ENCODE data around the gene CCDC126.

The CCDC126 gene

GRCh38 chr7:23633417-23633816 lies 36.2 kb downstream of the CCDC126 start:
- H3K23ac ChIP-seq (ENCODE audit: low read length), result no peak overlapping the region
- no peak overlapping the region for H3K9ac ChIP-seq (ENCODE audit: low read length)
- no peak overlapping the region for H3K56ac ChIP-seq (ENCODE audit: low read length)
- no peak overlapping the region for H4K5ac ChIP-seq (ENCODE audit: low read length)
- no peak overlapping the region for H3K27ac ChIP-seq (ENCODE audit: low read depth, low read length)
- H3K4me1 ChIP-seq (ENCODE audit: control insufficient read depth, low read depth, low read length), result no peaks in the 10 kb centered on the region
- no peaks in the 10 kb centered on the region for H3K79me2 ChIP-seq (ENCODE audit: control insufficient read depth, insufficient read depth, low read length)
- DNase-seq, result no peak
- H3K4ac ChIP-seq (ENCODE audit: low read depth, low read length), result no peak overlapping the region
- no peaks in the 10 kb centered on the region for H3K27me3 ChIP-seq (ENCODE audit: insufficient read depth, low read length, poor library complexity)
- H3K79me1 ChIP-seq (ENCODE audit: low read length), result no peaks in the 10 kb centered on the region
- H3K4me3 ChIP-seq (ENCODE audit: low read length), result no peak overlapping the region
- WGBS (ENCODE audit: extremely low coverage, insufficient coverage, low lambda C conversion rate), result no CpG with 5 or more reads among the region's 7 CpGs
- H4K8ac ChIP-seq (ENCODE audit: low read depth, low read length), result no peak overlapping the region
- no peak overlapping the region for H3K4me2 ChIP-seq (ENCODE audit: low read length)
- H3K36me3 ChIP-seq (ENCODE audit: control insufficient read depth, insufficient read depth, low read length), result no peaks in the 10 kb centered on the region
- H2AK5ac ChIP-seq (ENCODE audit: low read length), result no peak overlapping the region
- no peak overlapping the region for H2BK120ac ChIP-seq (ENCODE audit: low read depth, low read length)
- no peak overlapping the region for H2BK15ac ChIP-seq (replicated peaks; ENCODE audit: low read depth)
- no peak overlapping the region for H2BK5ac ChIP-seq (ENCODE audit: low read length)
- H3K18ac ChIP-seq (ENCODE audit: low read length), result no peak overlapping the region

- no peak overlapping the region for H3K18ac ChIP-seq (ENCODE audit: low read length)
Observed at GRCh38 chr7:23645822-23646221, 48.6 kb downstream of the CCDC126 start.

GRCh38 chr7:23653942-23654341 lies 56.8 kb downstream of the CCDC126 start:
- no peaks in the 10 kb centered on the region for H3K79me1 ChIP-seq (ENCODE audit: low read length)
- H3K9ac ChIP-seq (ENCODE audit: low read length), result no peak overlapping the region
- no peak overlapping the region for H3K23ac ChIP-seq (ENCODE audit: low read length)
- H3K56ac ChIP-seq (ENCODE audit: low read length), result no peak overlapping the region
- H3K4me1 ChIP-seq (ENCODE audit: control insufficient read depth, low read depth, low read length), result no peaks in the 10 kb centered on the region
- H4K8ac ChIP-seq (ENCODE audit: low read depth, low read length), result no peak overlapping the region
- H2BK120ac ChIP-seq (ENCODE audit: low read depth, low read length), result no peak overlapping the region
- H2BK5ac ChIP-seq (ENCODE audit: low read length), result no peak overlapping the region
- H3K4ac ChIP-seq (ENCODE audit: low read depth, low read length), result no peak overlapping the region
- no peaks in the 10 kb centered on the region for H3K36me3 ChIP-seq (ENCODE audit: control insufficient read depth, insufficient read depth, low read length)
- no peaks in the 10 kb centered on the region for H3K27me3 ChIP-seq (ENCODE audit: insufficient read depth, low read length, poor library complexity)
- H3K79me2 ChIP-seq (ENCODE audit: control insufficient read depth, insufficient read depth, low read length), result no peaks in the 10 kb centered on the region
- no peak overlapping the region for H3K18ac ChIP-seq (ENCODE audit: low read length)
- peak; percentile 40 for DNase-seq
- no peak overlapping the region for H3K27ac ChIP-seq (ENCODE audit: low read depth, low read length)
- no peak overlapping the region for H2BK15ac ChIP-seq (replicated peaks; ENCODE audit: low read depth)
- WGBS (ENCODE audit: extremely low coverage, insufficient coverage, low lambda C conversion rate), result no CpG with 5 or more reads among the region's 5 CpGs
- H3K4me2 ChIP-seq (ENCODE audit: low read length), result no peak overlapping the region
- no peak overlapping the region for H3K4me3 ChIP-seq (ENCODE audit: low read length)
- H2AK5ac ChIP-seq (ENCODE audit: low read length), result no peak overlapping the region
- no peak overlapping the region for H4K5ac ChIP-seq (ENCODE audit: low read length)

More at GRCh38 chr7:23645822-23646221, 48.6 kb downstream of the CCDC126 start:
- Histone ChIP-seq H3K79me1 (ENCODE audit: low read length) (no peaks in the 10 kb centered on the region), H3K4ac (ENCODE audit: low read depth, low read length) (no peak overlapping the region), H3K4me2 (ENCODE audit: low read length) (no peak overlapping the region), H3K9ac (ENCODE audit: low read length) (no peak overlapping the region), H2BK5ac (ENCODE audit: low read length) (no peak overlapping the region), H3K4me1 (ENCODE audit: control insufficient read depth, low read depth, low read length) (no peaks in the 10 kb centered on the region), H3K56ac (ENCODE audit: low read length) (no peak overlapping the region), H2BK120ac (ENCODE audit: low read depth, low read length) (no peak overlapping the region), H2BK15ac (replicated peaks; ENCODE audit: low read depth) (no peak overlapping the region), H3K36me3 (ENCODE audit: control insufficient read depth, insufficient read depth, low read length) (no peaks in the 10 kb centered on the region), H3K27me3 (ENCODE audit: insufficient read depth, low read length, poor library complexity) (no peaks in the 10 kb centered on the region), H4K8ac (ENCODE audit: low read depth, low read length) (no peak overlapping the region), H3K4me3 (ENCODE audit: low read length) (no peak overlapping the region), H2AK5ac (ENCODE audit: low read length) (no peak overlapping the region), H3K23ac (ENCODE audit: low read length) (no peak overlapping the region), H3K79me2 (ENCODE audit: control insufficient read depth, insufficient read depth, low read length) (no peaks in the 10 kb centered on the region), H3K27ac (ENCODE audit: low read depth, low read length) (no peak overlapping the region), H4K5ac (ENCODE audit: low read length) (no peak overlapping the region)
- peak; percentile 69 for DNase-seq
- WGBS (ENCODE audit: extremely low coverage, insufficient coverage, low lambda C conversion rate), result no CpG with 5 or more reads among the region's 1 CpG

- Histone ChIP-seq H3K4ac (ENCODE audit: low read depth, low read length) (no peak overlapping the region), H4K8ac (ENCODE audit: low read depth, low read length) (no peak overlapping the region), H3K79me1 (ENCODE audit: low read length) (no peaks in the 10 kb centered on the region), H3K27me3 (ENCODE audit: insufficient read depth, low read length, poor library complexity) (no peaks in the 10 kb centered on the region), H3K18ac (ENCODE audit: low read length) (no peak overlapping the region), H2BK120ac (ENCODE audit: low read depth, low read length) (no peak overlapping the region), H2BK15ac (replicated peaks; ENCODE audit: low read depth) (no peak overlapping the region), H4K5ac (ENCODE audit: low read length) (no peak overlapping the region), H2AK5ac (ENCODE audit: low read length) (no peak overlapping the region), H3K4me2 (ENCODE audit: low read length) (no peak overlapping the region), H3K9ac (ENCODE audit: low read length) (no peak overlapping the region), H3K4me3 (ENCODE audit: low read length) (no peak overlapping the region), H3K56ac (ENCODE audit: low read length) (no peak overlapping the region), H3K23ac (ENCODE audit: low read length) (no peak overlapping the region), H3K36me3 (ENCODE audit: control insufficient read depth, insufficient read depth, low read length) (no peaks in the 10 kb centered on the region), H3K4me1 (ENCODE audit: control insufficient read depth, low read depth, low read length) (no peaks in the 10 kb centered on the region), H3K79me2 (ENCODE audit: control insufficient read depth, insufficient read depth, low read length) (no peaks in the 10 kb centered on the region), H2BK5ac (ENCODE audit: low read length) (no peak overlapping the region), H3K27ac (ENCODE audit: low read depth, low read length) (no peak overlapping the region)
- WGBS (ENCODE audit: extremely low coverage, insufficient coverage, low lambda C conversion rate), result no CpG with 5 or more reads among the region's 1 CpG
- DNase-seq, result peak; percentile 71
Observed at GRCh38 chr7:23654508-23654907, 57.3 kb downstream of the CCDC126 start.

GRCh38 chr7:23655433-23655832 lies 58.3 kb downstream of the CCDC126 start:
- Histone ChIP-seq H2AK5ac (ENCODE audit: low read length) (no peak overlapping the region), H2BK15ac (replicated peaks; ENCODE audit: low read depth) (no peak overlapping the region), H2BK5ac (ENCODE audit: low read length) (no peak overlapping the region), H3K4me2 (ENCODE audit: low read length) (no peak overlapping the region), H3K4me3 (ENCODE audit: low read length) (no peak overlapping the region), H3K36me3 (ENCODE audit: control insufficient read depth, insufficient read depth, low read length) (no peaks in the 10 kb centered on the region), H3K79me1 (ENCODE audit: low read length) (no peaks in the 10 kb centered on the region), H3K23ac (ENCODE audit: low read length) (no peak overlapping the region), H3K27me3 (ENCODE audit: insufficient read depth, low read length, poor library complexity) (no peaks in the 10 kb centered on the region), H3K4ac (ENCODE audit: low read depth, low read length) (no peak overlapping the region), H3K79me2 (ENCODE audit: control insufficient read depth, insufficient read depth, low read length) (no peaks in the 10 kb centered on the region), H3K18ac (ENCODE audit: low read length) (no peak overlapping the region), H4K8ac (ENCODE audit: low read depth, low read length) (no peak overlapping the region), H3K4me1 (ENCODE audit: control insufficient read depth, low read depth, low read length) (no peaks in the 10 kb centered on the region), H3K9ac (ENCODE audit: low read length) (no peak overlapping the region), H2BK120ac (ENCODE audit: low read depth, low read length) (no peak overlapping the region), H3K56ac (ENCODE audit: low read length) (no peak overlapping the region), H4K5ac (ENCODE audit: low read length) (no peak overlapping the region), H3K27ac (ENCODE audit: low read depth, low read length) (no peak overlapping the region)
- DNase-seq, result no peak
- no CpG with 5 or more reads among the region's 22 CpGs for WGBS (ENCODE audit: extremely low coverage, insufficient coverage, low lambda C conversion rate)

- no peaks in the 10 kb centered on the region for H3K36me3 ChIP-seq (ENCODE audit: control insufficient read depth, insufficient read depth, low read length)
- H3K9ac ChIP-seq (ENCODE audit: low read length), result no peak overlapping the region
- no CpG with 5 or more reads among the region's 7 CpGs for WGBS (ENCODE audit: extremely low coverage, insufficient coverage, low lambda C conversion rate)
- no peak overlapping the region for H3K27ac ChIP-seq (ENCODE audit: low read depth, low read length)
- H3K4ac ChIP-seq (ENCODE audit: low read depth, low read length), result no peak overlapping the region
- H2AK5ac ChIP-seq (ENCODE audit: low read length), result no peak overlapping the region
- H3K4me3 ChIP-seq (ENCODE audit: low read length), result no peak overlapping the region
- no peaks in the 10 kb centered on the region for H3K79me1 ChIP-seq (ENCODE audit: low read length)
- no peak overlapping the region for H3K56ac ChIP-seq (ENCODE audit: low read length)
- H3K79me2 ChIP-seq (ENCODE audit: control insufficient read depth, insufficient read depth, low read length), result no peaks in the 10 kb centered on the region
- no peaks in the 10 kb centered on the region for H3K27me3 ChIP-seq (ENCODE audit: insufficient read depth, low read length, poor library complexity)
- H4K5ac ChIP-seq (ENCODE audit: low read length), result no peak overlapping the region
- H2BK120ac ChIP-seq (ENCODE audit: low read depth, low read length), result no peak overlapping the region
- no peak overlapping the region for H2BK15ac ChIP-seq (replicated peaks; ENCODE audit: low read depth)
- no peak overlapping the region for H3K18ac ChIP-seq (ENCODE audit: low read length)
- no peak overlapping the region for H3K23ac ChIP-seq (ENCODE audit: low read length)
- no peak overlapping the region for H2BK5ac ChIP-seq (ENCODE audit: low read length)
- no peak overlapping the region for H3K4me2 ChIP-seq (ENCODE audit: low read length)
- no peak overlapping the region for H4K8ac ChIP-seq (ENCODE audit: low read depth, low read length)
- no peak for DNase-seq
- H3K4me1 ChIP-seq (ENCODE audit: control insufficient read depth, low read depth, low read length), result no peaks in the 10 kb centered on the region
Observed at GRCh38 chr7:23658831-23659427, 61.7 kb downstream of the CCDC126 start.

Data from mesendoderm (in vitro differentiated cells).